ENCODE data around the gene ANKRD18A.

The ANKRD18A gene

DNA sequence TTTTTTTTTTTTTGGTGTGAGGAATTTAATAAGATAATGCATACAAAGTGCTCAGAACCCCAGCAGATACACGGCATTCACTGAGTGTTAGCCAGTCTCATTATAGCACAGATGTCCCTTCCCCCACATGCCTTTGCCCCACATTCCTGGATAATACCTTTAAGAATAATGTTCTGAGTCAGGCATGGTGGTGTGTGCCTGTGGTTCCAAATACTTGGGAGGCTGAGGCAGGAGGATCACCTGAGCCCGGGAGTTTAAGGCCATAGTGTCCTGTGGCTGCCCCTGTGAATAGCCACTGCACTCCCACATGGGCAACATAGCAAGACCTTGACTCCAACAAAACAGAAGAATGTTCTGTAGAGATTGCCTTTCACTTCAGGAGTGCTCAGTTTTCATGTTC lies 24.2 kb upstream of the ANKRD18A start:
- H3K36me3 ChIP-seq (ENCODE audit: control insufficient read depth in 1 of 2, insufficient read depth in 2 of 2, low read length in 2 of 2): no peaks in the 10 kb centered on the region
- H3K4me1 ChIP-seq (ENCODE audit: control insufficient read depth in 1 of 2, insufficient read depth in 2 of 2, low read length in 2 of 2): no peaks in the 10 kb centered on the region
- H3K9me3 ChIP-seq (ENCODE audit: control insufficient read depth in 1 of 2, low read length in 2 of 2): no peaks in the 10 kb centered on the region
- no peaks in the 10 kb centered on the region for H3K27me3 ChIP-seq (ENCODE audit: low read depth, low read length)
- H3K27ac ChIP-seq (ENCODE audit: low read length): no peak overlapping the region
- no peak overlapping the region for H3K4me3 ChIP-seq (ENCODE audit: low read depth in 1 of 2, low read length in 2 of 2)

DNA sequence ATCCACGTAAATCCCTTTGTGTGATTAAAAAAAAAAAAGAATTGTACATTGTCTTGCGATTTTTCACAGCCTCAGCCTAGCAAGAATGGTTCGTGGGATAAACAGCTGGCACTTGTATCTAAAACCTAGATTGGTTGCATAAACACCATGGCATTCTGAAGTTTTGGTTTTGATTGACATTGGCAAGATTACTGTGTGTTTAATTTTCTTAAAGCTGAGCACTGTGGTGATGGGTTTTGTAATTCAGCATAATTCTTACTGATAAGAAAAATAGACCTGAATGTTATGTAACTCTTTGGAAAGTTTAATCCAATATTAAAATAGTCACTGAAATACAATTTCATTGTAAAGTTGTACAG lies 23.4 kb upstream of the ANKRD18A start:
- Histone ChIP-seq H3K27me3 (ENCODE audit: low read depth, low read length) (no peaks in the 10 kb centered on the region), H3K9me3 (ENCODE audit: control insufficient read depth in 1 of 2, low read length in 2 of 2) (no peaks in the 10 kb centered on the region), H3K4me1 (ENCODE audit: control insufficient read depth in 1 of 2, insufficient read depth in 2 of 2, low read length in 2 of 2) (no peaks in the 10 kb centered on the region), H3K36me3 (ENCODE audit: control insufficient read depth in 1 of 2, insufficient read depth in 2 of 2, low read length in 2 of 2) (no peaks in the 10 kb centered on the region), H3K4me3 (ENCODE audit: low read depth in 1 of 2, low read length in 2 of 2) (no peak overlapping the region), H3K27ac (ENCODE audit: low read length) (no peak overlapping the region)

GRCh38 chr9:38642951-38643814 lies 22.8 kb upstream of the ANKRD18A start:
- no peak overlapping the region for H3K27ac ChIP-seq (ENCODE audit: low read length)
- no peak overlapping the region for H3K4me3 ChIP-seq (ENCODE audit: low read depth in 1 of 2, low read length in 2 of 2)
- no peaks in the 10 kb centered on the region for H3K27me3 ChIP-seq (ENCODE audit: low read depth, low read length)
- no peaks in the 10 kb centered on the region for H3K4me1 ChIP-seq (ENCODE audit: control insufficient read depth in 1 of 2, insufficient read depth in 2 of 2, low read length in 2 of 2)
- no peaks in the 10 kb centered on the region for H3K36me3 ChIP-seq (ENCODE audit: control insufficient read depth in 1 of 2, insufficient read depth in 2 of 2, low read length in 2 of 2)
- no peaks in the 10 kb centered on the region for H3K9me3 ChIP-seq (ENCODE audit: control insufficient read depth in 1 of 2, low read length in 2 of 2)

DNA sequence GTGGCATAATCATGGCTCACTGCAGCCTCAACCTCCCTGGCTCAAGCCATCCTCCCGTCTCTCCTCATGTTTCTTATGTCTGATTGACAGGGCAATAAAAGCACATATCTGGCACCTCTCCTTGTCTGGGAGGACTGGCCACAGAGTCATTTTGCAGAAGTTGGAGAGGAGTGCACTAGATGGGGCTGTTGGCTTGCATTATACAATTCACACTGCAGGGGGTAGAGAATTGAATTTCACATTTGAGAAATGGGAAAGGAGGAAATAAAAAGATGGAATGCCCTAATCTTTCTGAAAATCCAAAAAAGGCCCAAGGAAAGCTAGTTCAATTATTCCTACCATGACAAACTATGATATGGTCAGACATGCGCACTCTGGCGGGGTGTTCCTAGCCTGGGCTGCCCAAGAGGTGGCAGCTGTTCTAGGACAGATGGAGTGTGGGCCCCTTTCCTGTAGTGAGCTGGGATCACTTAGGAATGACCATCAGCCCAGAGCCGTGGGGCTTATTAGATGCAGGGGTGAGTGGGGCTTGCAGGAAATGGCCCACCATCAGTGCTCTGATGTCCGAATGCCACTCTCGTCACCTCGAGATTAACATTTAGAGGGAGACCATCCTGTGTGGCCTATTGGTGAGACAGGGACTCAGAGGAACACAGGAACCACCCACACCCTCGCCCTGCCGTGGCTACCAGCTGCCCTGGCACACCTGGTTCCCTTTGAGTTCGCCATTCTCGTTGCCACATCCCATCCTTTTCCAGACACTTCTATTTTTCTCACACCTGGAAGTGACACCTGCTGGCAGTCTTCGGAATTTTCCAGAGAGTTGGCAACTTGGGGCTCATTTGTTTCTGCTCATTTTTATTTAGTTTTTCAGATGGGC lies 21.8 kb upstream of the ANKRD18A start:
- Histone ChIP-seq H3K4me3 (ENCODE audit: low read depth in 1 of 2, low read length in 2 of 2) (no peak overlapping the region), H3K4me1 (ENCODE audit: control insufficient read depth in 1 of 2, insufficient read depth in 2 of 2, low read length in 2 of 2) (no peaks in the 10 kb centered on the region), H3K9me3 (ENCODE audit: control insufficient read depth in 1 of 2, low read length in 2 of 2) (no peaks in the 10 kb centered on the region), H3K27me3 (ENCODE audit: low read depth, low read length) (no peaks in the 10 kb centered on the region), H3K27ac (ENCODE audit: low read length) (no peak overlapping the region), H3K36me3 (ENCODE audit: control insufficient read depth in 1 of 2, insufficient read depth in 2 of 2, low read length in 2 of 2) (no peaks in the 10 kb centered on the region)

- Histone ChIP-seq H3K4me3 (ENCODE audit: low read depth in 1 of 2, low read length in 2 of 2) (no peak overlapping the region), H3K27ac (ENCODE audit: low read length) (no peak overlapping the region), H3K4me1 (ENCODE audit: control insufficient read depth in 1 of 2, insufficient read depth in 2 of 2, low read length in 2 of 2) (no peaks in the 10 kb centered on the region), H3K27me3 (ENCODE audit: low read depth, low read length) (no peaks in the 10 kb centered on the region), H3K9me3 (ENCODE audit: control insufficient read depth in 1 of 2, low read length in 2 of 2) (no peaks in the 10 kb centered on the region), H3K36me3 (ENCODE audit: control insufficient read depth in 1 of 2, insufficient read depth in 2 of 2, low read length in 2 of 2) (no peaks in the 10 kb centered on the region)
Observed at GRCh38 chr9:38641142-38641541, 20.7 kb upstream of the ANKRD18A start.

- H3K4me3 ChIP-seq (ENCODE audit: low read depth in 1 of 2, low read length in 2 of 2): no peak overlapping the region
- H3K27me3 ChIP-seq (ENCODE audit: low read depth, low read length): no peaks in the 10 kb centered on the region
- H3K27ac ChIP-seq (ENCODE audit: low read length): no peak overlapping the region
- no peaks in the 10 kb centered on the region for H3K36me3 ChIP-seq (ENCODE audit: control insufficient read depth in 1 of 2, insufficient read depth in 2 of 2, low read length in 2 of 2)
- no peaks in the 10 kb centered on the region for H3K9me3 ChIP-seq (ENCODE audit: control insufficient read depth in 1 of 2, low read length in 2 of 2)
- no peaks in the 10 kb centered on the region for H3K4me1 ChIP-seq (ENCODE audit: control insufficient read depth in 1 of 2, insufficient read depth in 2 of 2, low read length in 2 of 2)
Observed at GRCh38 chr9:38639577-38639940, 19.2 kb upstream of the ANKRD18A start.

GRCh38 chr9:38638881-38639576 lies 18.6 kb upstream of the ANKRD18A start:
- no peak overlapping the region for H3K27ac ChIP-seq (ENCODE audit: low read length)
- H3K27me3 ChIP-seq (ENCODE audit: low read depth, low read length): no peaks in the 10 kb centered on the region
- H3K4me1 ChIP-seq (ENCODE audit: control insufficient read depth in 1 of 2, insufficient read depth in 2 of 2, low read length in 2 of 2): no peaks in the 10 kb centered on the region
- no peaks in the 10 kb centered on the region for H3K9me3 ChIP-seq (ENCODE audit: control insufficient read depth in 1 of 2, low read length in 2 of 2)
- no peaks in the 10 kb centered on the region for H3K36me3 ChIP-seq (ENCODE audit: control insufficient read depth in 1 of 2, insufficient read depth in 2 of 2, low read length in 2 of 2)
- H3K4me3 ChIP-seq (ENCODE audit: low read depth in 1 of 2, low read length in 2 of 2): no peak overlapping the region

DNA sequence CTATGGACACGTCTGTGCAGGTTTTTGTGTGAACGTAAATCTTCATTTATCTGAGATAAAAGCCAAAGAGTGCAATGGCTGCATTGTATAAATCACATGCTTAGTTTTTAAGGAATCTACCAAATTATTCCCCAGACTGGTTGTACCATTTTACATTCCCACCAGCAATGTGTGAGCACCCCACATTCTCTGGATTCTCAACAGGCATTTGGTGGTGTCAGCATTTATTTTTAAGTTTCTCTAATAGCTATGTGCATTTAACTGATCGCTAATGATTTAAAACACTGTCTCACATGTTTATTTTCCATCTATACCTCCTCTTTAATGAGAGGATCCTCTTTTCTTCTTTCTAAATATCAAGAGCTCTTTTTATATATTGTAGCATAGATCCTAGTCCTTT lies 13.9 kb upstream of the ANKRD18A start:
- Histone ChIP-seq H3K27ac (ENCODE audit: low read length) (no peak overlapping the region), H3K4me3 (ENCODE audit: low read depth in 1 of 2, low read length in 2 of 2) (no peak overlapping the region), H3K27me3 (ENCODE audit: low read depth, low read length) (no peaks in the 10 kb centered on the region), H3K4me1 (ENCODE audit: control insufficient read depth in 1 of 2, insufficient read depth in 2 of 2, low read length in 2 of 2) (no peaks in the 10 kb centered on the region), H3K9me3 (ENCODE audit: control insufficient read depth in 1 of 2, low read length in 2 of 2) (no peaks in the 10 kb centered on the region), H3K36me3 (ENCODE audit: control insufficient read depth in 1 of 2, insufficient read depth in 2 of 2, low read length in 2 of 2) (no peaks in the 10 kb centered on the region)

DNA sequence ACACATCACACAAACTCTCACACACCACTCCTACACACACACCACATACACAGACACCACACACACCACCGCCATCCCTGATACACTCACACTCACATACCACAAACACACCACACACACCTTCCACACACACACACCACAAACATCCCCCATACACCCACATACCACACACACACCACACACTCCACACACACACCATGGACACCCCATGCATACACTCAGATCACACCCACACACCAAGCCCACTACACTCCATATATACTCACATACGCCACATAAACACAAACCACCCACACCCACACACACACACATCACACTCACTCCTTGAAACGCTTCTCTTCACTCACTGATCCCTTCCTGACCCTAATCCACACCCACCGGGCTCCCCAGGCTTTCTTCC lies 9.1 kb upstream of the ANKRD18A start:
- H3K36me3 ChIP-seq (ENCODE audit: control insufficient read depth in 1 of 2, insufficient read depth in 2 of 2, low read length in 2 of 2): no peaks in the 10 kb centered on the region

GRCh38 chr9:38626006-38626405 lies 5.6 kb upstream of the ANKRD18A start:
- Histone ChIP-seq H3K4me3 (ENCODE audit: low read depth in 1 of 2, low read length in 2 of 2) (no peak overlapping the region), H3K36me3 (ENCODE audit: control insufficient read depth in 1 of 2, insufficient read depth in 2 of 2, low read length in 2 of 2) (no peaks in the 10 kb centered on the region), H3K27me3 (ENCODE audit: low read depth, low read length) (no peaks in the 10 kb centered on the region), H3K4me1 (ENCODE audit: control insufficient read depth in 1 of 2, insufficient read depth in 2 of 2, low read length in 2 of 2) (peaks cover 0 to 15% of the 10 kb centered on the region in 2 donors), H3K27ac (ENCODE audit: low read length) (no peak overlapping the region), H3K9me3 (ENCODE audit: control insufficient read depth in 1 of 2, low read length in 2 of 2) (peaks cover 8% of the 10 kb centered on the region in 2 donors)

More for the DNA sequence above, 9.1 kb upstream of the ANKRD18A start:
- Histone ChIP-seq H3K9me3 (ENCODE audit: control insufficient read depth in 1 of 2, low read length in 2 of 2) (peaks cover 0 to 4% of the 10 kb centered on the region in 2 donors), H3K27ac (ENCODE audit: low read length) (no peak overlapping the region), H3K27me3 (ENCODE audit: low read depth, low read length) (no peaks in the 10 kb centered on the region), H3K4me3 (ENCODE audit: low read depth in 1 of 2, low read length in 2 of 2) (no peak overlapping the region), H3K4me1 (ENCODE audit: control insufficient read depth in 1 of 2, insufficient read depth in 2 of 2, low read length in 2 of 2) (no peaks in the 10 kb centered on the region)

DNA sequence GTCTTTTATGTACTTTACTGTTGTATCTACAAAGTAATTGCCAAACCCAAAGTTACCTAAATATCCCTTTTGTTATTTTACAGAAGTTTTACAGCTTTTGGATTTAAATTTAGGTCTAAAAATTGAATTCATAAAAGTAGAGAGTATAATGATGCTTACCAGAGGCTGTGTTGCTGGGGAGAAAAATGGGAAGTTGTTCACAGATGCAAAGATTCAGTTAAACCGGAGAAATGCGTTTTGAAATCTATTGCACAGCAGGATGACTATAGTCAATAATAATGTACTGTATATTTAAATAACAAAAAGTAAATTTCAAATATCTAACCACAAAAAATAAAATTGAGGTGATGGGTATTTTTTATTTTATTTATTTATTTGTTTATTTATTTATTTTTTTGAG lies 2.6 kb upstream of the ANKRD18A start:
- H3K27ac ChIP-seq (ENCODE audit: low read length): no peak overlapping the region
- peaks cover 0 to 28% of the 10 kb centered on the region in 2 donors for H3K4me1 ChIP-seq (ENCODE audit: control insufficient read depth in 1 of 2, insufficient read depth in 2 of 2, low read length in 2 of 2)
- peaks cover 8% of the 10 kb centered on the region in 2 donors for H3K9me3 ChIP-seq (ENCODE audit: control insufficient read depth in 1 of 2, low read length in 2 of 2)
- H3K36me3 ChIP-seq (ENCODE audit: control insufficient read depth in 1 of 2, insufficient read depth in 2 of 2, low read length in 2 of 2): no peaks in the 10 kb centered on the region
- no peak overlapping the region for H3K4me3 ChIP-seq (ENCODE audit: low read depth in 1 of 2, low read length in 2 of 2)
- H3K27me3 ChIP-seq (ENCODE audit: low read depth, low read length): peaks cover 4% of the 10 kb centered on the region

All from muscle layer of duodenum (tissue), 2 donors.